ENCODE measurements around the gene FAM47E.

The FAM47E gene

DNA sequence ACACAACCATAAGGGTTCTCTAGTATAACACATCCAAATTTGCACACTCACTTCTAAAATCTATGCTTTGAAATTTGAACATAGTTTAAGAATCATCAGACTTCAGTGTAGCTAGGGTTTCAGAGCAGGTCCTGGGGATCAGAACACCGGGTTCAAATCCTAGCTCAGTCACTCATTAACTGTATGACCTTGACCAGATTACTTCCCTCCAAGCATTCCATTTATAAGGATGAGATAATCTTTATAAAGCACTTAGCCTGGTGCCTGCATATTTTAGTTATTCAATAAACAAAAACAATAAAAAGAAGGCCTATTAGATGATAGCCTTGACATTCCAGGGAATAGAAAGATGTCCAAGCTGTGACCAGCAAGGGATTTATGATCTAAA, 50.2 kb downstream of the FAM47E start:
- DNase-seq: no peak

DNA sequence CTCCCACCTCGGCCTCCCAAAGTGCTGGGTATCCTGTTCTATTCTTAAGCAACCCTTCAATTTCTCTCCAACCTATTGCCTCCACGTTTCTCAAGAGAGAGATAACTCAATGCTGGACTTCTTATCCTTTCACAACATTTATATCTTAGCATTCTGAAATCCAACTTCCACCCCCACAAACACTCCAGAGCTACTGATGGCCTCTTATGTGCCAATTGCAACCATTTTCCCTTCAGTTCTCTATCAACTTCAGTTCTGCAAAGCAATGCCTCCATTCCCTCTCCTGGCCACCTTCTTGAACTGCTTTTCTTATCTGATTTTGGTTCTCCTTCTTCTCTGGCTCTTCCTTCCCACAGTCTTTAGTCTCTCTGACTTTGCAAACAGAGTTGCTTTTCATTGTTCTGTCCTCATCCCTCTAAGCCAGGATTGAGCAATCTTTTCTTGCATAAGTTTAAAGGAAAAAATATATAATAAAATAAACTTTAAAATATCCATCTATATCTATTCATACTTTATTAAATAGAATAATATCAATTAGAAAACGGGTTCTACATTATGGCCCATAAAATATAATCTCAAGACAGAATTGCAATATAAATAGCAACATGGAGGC, 51.4 kb downstream of the FAM47E start:
- no peak for DNase-seq

- peak in 2 of 5 experiments; percentile 22 to 71 for DNase-seq
These were observed 53.6 kb downstream of the FAM47E start for GRCh38 chr4:76305033-76305687.

GRCh38 chr4:76305971-76306881, 54.7 kb downstream of the FAM47E start, which contains the start of gene STBD1:
Gene STBD1, plus strand, starts transcription at chr4:76306733. Its CDS starts 37 bp downstream, at chr4:76306770.
- peak in 2 of 5 experiments; percentile 19 to 46 for DNase-seq

- peak in 1 of 5 experiments; percentile 35 for DNase-seq
These were observed 55.5 kb downstream of the FAM47E start for GRCh38 chr4:76306882-76307659.

GRCh38 chr4:76307660-76308014, 56.1 kb downstream of the FAM47E start:
- DNase-seq: no peak

GRCh38 chr4:76308548-76308947, 57.0 kb downstream of the FAM47E start:
- no peak for DNase-seq

GRCh38 chr4:76309939-76310550, 58.5 kb downstream of the FAM47E start:
- DNase-seq: no peak

DNA sequence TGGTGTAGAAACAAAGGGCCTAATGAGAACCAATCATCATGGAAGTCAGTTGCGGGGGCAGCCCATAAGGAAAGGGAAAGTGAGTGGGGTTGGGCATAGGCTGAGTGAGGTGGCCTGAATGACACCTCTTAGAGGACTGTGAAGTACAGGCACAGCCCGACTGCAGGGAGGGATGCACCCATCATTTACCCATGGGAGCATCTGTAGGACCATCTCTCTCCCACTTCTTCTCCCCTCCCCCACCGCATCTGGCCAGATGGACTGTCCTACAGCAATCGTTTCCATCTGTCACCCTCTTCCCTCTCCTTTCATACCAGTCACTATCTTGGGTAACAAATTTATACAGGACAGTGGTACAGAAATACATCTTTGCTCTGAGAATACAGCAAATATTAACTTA, 59.2 kb downstream of the FAM47E start:
- DNase-seq: no peak

DNA sequence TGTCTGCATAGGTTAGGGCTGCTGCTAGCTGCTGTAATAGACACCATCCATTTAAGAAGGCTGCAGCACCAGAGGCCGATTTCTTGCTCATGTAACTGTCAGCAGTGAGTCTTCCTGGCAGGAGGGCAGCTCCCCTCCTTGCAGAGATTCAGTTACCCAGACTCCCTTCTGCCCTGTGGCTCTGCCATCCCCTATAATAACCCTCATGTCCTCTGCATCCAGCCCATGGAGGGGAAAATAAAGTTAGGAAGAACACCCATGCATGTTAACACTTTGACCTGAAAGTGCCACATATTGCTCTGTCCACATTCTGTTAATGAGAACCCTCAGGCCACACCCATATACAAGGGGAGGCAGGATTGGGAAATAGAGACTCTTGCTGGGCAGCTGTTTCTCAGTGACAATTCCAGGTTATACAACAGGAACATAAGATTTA, 60.4 kb downstream of the FAM47E start:
- DNase-seq: no peak

DNA sequence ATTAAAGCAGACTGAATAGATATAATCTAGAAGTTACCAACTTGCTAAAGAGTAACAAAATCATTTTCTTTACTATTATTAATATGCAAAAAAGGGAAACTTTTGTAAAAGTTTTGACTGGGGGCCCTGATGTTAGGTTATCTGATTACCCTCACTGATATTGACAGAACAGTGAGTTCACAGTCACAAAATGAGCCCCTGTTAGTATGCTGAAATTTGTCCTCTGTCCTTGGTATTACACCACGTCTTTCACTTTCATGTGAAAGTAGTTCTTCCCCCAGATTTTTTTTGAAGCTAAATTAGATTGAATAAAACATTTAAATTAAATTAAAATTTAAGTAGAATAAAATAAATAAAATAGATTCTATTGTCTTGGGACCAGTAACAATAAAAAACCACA, 60.9 kb downstream of the FAM47E start:
- no peak for DNase-seq

GRCh38 chr4:76313547-76313946, 62.0 kb downstream of the FAM47E start:
- DNase-seq: no peak

- DNase-seq: no peak
These were observed 63.9 kb downstream of the FAM47E start for GRCh38 chr4:76315267-76315918.

DNA sequence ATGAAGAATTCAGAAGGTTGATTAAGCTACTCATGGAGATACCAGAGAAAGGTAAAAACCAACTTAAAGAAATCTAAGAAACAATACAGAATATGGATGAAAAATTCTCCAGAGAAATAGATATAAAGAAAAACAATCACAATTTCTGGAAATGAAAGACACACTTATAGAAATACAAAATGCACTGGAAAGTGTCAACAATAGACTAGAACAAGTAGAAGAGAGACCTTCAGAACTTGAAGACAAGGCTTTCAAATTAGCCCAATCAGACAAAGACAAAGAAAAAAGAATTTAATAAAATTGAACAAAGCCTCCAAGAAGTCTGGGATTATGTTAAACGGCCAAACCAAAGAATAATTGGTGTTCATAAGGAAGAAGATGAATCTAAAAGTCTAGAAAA, 64.6 kb downstream of the FAM47E start:
- no peak for DNase-seq

- DNase-seq: no peak
These were observed 70.7 kb downstream of the FAM47E start for GRCh38 chr4:76322236-76322635.

- no peak for DNase-seq
These were observed 73.6 kb downstream of the FAM47E start for GRCh38 chr4:76325072-76325471.

DNA sequence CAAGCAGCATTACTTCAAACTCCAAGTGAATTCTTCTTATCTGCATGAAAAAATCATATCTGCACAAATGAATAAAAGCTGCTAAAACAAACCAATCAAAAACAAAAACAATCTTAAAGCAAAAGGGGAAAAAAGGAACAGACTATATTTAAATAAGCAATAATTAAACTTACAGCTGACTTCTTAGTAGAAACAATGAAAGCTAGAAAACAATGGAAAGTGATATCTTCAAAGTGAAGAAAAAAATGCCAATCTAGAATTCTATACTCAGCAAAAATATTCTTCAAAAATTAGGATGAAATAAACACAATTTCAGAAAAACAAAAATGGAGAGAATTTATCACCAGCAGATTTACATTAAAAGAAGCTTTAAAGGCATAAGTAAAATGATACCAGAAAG, 75.0 kb downstream of the FAM47E start:
- DNase-seq: no peak

All from T-helper 2 cell (primary cell).